H9 (cell line): ENCODE results near the gene MTCL1. TPM values are rescaled to one million over a fixed set of nuclear protein-coding genes. Genes with fewer than 3 reads are reported as not detected.

Experiments used
- DNase-seq: peaks from one replicate; pipeline ENCODE4 v3.0.0-alpha.2; 2017
- H2AFZ ChIP-seq: one replicate; pipeline ENCODE4 v1.6.1; 2013; ENCODE audit warnings: mild to moderate bottlenecking, low read length, control low read depth, moderate library complexity
- H2AK5ac ChIP-seq: 2 replicates; pipeline ENCODE4 v1.6.1; 2013; ENCODE audit warnings: low read length, control low read depth, mixed read lengths; ENCODE audit not compliant: insufficient read length
- H2BK120ac ChIP-seq: one replicate; pipeline ENCODE4 v1.6.1; 2013; ENCODE audit warnings: low read depth, mild to moderate bottlenecking, low read length, control low read depth, inconsistent platforms; ENCODE audit not compliant: poor library complexity, severe bottlenecking
- H2BK12ac ChIP-seq: 2 replicates; pipeline ENCODE4 v1.6.1; 2013; ENCODE audit warnings: low read length, control low read depth, mixed read lengths, low read depth; ENCODE audit not compliant: insufficient read length
- H2BK15ac ChIP-seq: 2 replicates; pipeline ENCODE4 v1.6.1; 2013; ENCODE audit warnings: low read depth, low read length, control low read depth
- H2BK20ac ChIP-seq: one replicate; pipeline ENCODE4 v1.6.1; 2013; ENCODE audit warnings: low read depth, mild to moderate bottlenecking, low read length, control low read depth, inconsistent platforms; ENCODE audit not compliant: poor library complexity, severe bottlenecking
- H2BK5ac ChIP-seq: 2 replicates; pipeline ENCODE4 v1.6.1; 2013; ENCODE audit warnings: low read length, control low read depth, mixed read lengths; ENCODE audit not compliant: insufficient read length
- H3K14ac ChIP-seq: 2 replicates; pipeline ENCODE4 v1.6.1; 2013; ENCODE audit warnings: low read length, control low read depth; ENCODE audit not compliant: insufficient read depth
- H3K18ac ChIP-seq: 2 replicates; pipeline ENCODE4 v1.6.1; 2013; ENCODE audit warnings: low read depth, mild to moderate bottlenecking, mixed read lengths, low read length, control low read depth; ENCODE audit not compliant: insufficient read length
- H3K23ac ChIP-seq: 2 replicates; pipeline ENCODE4 v1.6.1; 2013; ENCODE audit warnings: low read length, control low read depth, mixed read lengths, low read depth; ENCODE audit not compliant: insufficient read length
- H3K23me2 ChIP-seq: 2 replicates; pipeline ENCODE4 v1.6.1; 2013; ENCODE audit warnings: low read depth, mild to moderate bottlenecking, mixed read lengths, low read length, control low read depth; ENCODE audit not compliant: insufficient read length, poor library complexity, severe bottlenecking
- H3K27ac ChIP-seq: 2 replicates; pipeline ENCODE4 v1.5.1; 2013; ENCODE audit warnings: low read length, control low read depth, mixed read lengths, low read depth; ENCODE audit not compliant: insufficient read length
- H3K27me3 ChIP-seq: 2 replicates; pipeline ENCODE4 v1.6.1; 2013; ENCODE audit warnings: low read length, control low read depth, inconsistent platforms; ENCODE audit not compliant: insufficient read depth
- H3K4ac ChIP-seq: 2 replicates; pipeline ENCODE4 v1.6.1; 2013; ENCODE audit warnings: low read depth, mild to moderate bottlenecking, control low read depth, inconsistent platforms, low read length, moderate library complexity
- H3K4me1 ChIP-seq: 2 replicates; pipeline ENCODE4 v1.6.1; 2013; ENCODE audit warnings: low read length, control low read depth, inconsistent platforms; ENCODE audit not compliant: insufficient read depth
- H3K4me2 ChIP-seq: 2 replicates; pipeline ENCODE4 v1.6.1; 2013; ENCODE audit warnings: low read length, control low read depth, mixed read lengths; ENCODE audit not compliant: insufficient read length, insufficient read depth
- H3K56ac ChIP-seq: 2 replicates; pipeline ENCODE4 v1.6.1; 2013; ENCODE audit warnings: low read depth, mild to moderate bottlenecking, mixed read lengths, low read length, control low read depth; ENCODE audit not compliant: insufficient read length
- H3K79me1 ChIP-seq: 2 replicates; pipeline ENCODE4 v1.6.1; 2013; ENCODE audit warnings: low read depth, mild to moderate bottlenecking, moderate library complexity, low read length, control low read depth, inconsistent platforms; ENCODE audit not compliant: insufficient read depth, poor library complexity, severe bottlenecking
- H3K79me2 ChIP-seq: 2 replicates; pipeline ENCODE4 v1.6.1; 2013; ENCODE audit warnings: low read length, control low read depth, inconsistent platforms; ENCODE audit not compliant: insufficient read depth
- H3K9ac ChIP-seq: 2 replicates; pipeline ENCODE4 v1.6.1; 2013; ENCODE audit warnings: low read length, control low read depth, mixed read lengths; ENCODE audit not compliant: insufficient read length; ENCODE audit errors: extremely low read depth
- H3K9me3 ChIP-seq: one replicate; pipeline ENCODE4 v1.6.1; 2013; ENCODE audit warnings: low read depth, low read length, inconsistent platforms; ENCODE audit not compliant: control insufficient read depth
- H3T11ph ChIP-seq: one replicate; pipeline ENCODE4 v1.6.1; 2013; ENCODE audit warnings: mild to moderate bottlenecking, low read length, control low read depth, inconsistent platforms
- H4K20me1 ChIP-seq: one replicate; pipeline ENCODE4 v1.6.1; 2013; ENCODE audit not compliant: control insufficient read depth, insufficient read length, insufficient read depth
- H4K5ac ChIP-seq: 2 replicates; pipeline ENCODE4 v1.6.1; 2013; ENCODE audit warnings: low read depth, mild to moderate bottlenecking, mixed read lengths, low read length, control low read depth; ENCODE audit not compliant: insufficient read length
- H4K8ac ChIP-seq: replicated peaks from 2 replicates; pipeline ENCODE4 v1.6.1; 2013; ENCODE audit warnings: low read length, control low read depth, mixed read lengths, low read depth; ENCODE audit not compliant: insufficient read length
- H4K91ac ChIP-seq: 2 replicates; pipeline ENCODE4 v1.6.1; 2013; ENCODE audit warnings: low read depth, mild to moderate bottlenecking, moderate library complexity, mixed read lengths, low read length, control low read depth; ENCODE audit not compliant: insufficient read length
- H3K27ac Mint-ChIP-seq, 3 experiments: 2 replicates in 2 of 3; 3 replicates in 1 of 3; pipeline ENCODE4 v1.8.0; 2020 to 2021; ENCODE audit warnings: mixed read lengths in 3 of 3, mild to moderate bottlenecking in 1 of 3, moderate library complexity in 1 of 3
- H3K27me3 Mint-ChIP-seq: 2 replicates; pipeline ENCODE4 v1.8.0; 2021; ENCODE audit warnings: low read depth, mild to moderate bottlenecking, moderate library complexity, mixed read lengths
- H3K36me3 Mint-ChIP-seq, 3 experiments: 2 replicates in 2 of 3; 3 replicates in 1 of 3; pipeline ENCODE4 v1.8.0; 2020 to 2021; ENCODE audit warnings: low read depth in 3 of 3, mixed read lengths in 3 of 3; ENCODE audit not compliant: insufficient read depth in 1 of 3
- H3K4me1 Mint-ChIP-seq, 2 experiments: 2 replicates each; pipeline ENCODE4 v1.8.0; 2020; ENCODE audit warnings: mixed read lengths in 2 of 2
- H3K4me3 Mint-ChIP-seq, 2 experiments: 2 replicates in 1 of 2; 3 replicates in 1 of 2; pipeline ENCODE4 v1.8.0; 2020 to 2021; ENCODE audit warnings: mild to moderate bottlenecking in 2 of 2, mixed read lengths in 2 of 2, moderate library complexity in 1 of 2
- H3K9me3 Mint-ChIP-seq, 2 experiments: 2 replicates in 1 of 2; 3 replicates in 1 of 2; pipeline ENCODE4 v1.8.0; 2020; ENCODE audit warnings: mild to moderate bottlenecking in 2 of 2, mixed read lengths in 2 of 2, moderate library complexity in 1 of 2
- CTCF ChIP-seq: fragments of 200-600 bp; sonication (generic); conservative IDR thresholded peaks from 3 replicates; pipeline ENCODE4 v1.8.0; 2021; ENCODE audit warnings: antibody characterized with exemption, mild to moderate bottlenecking
- WGBS: extraction: QIAGEN DNeasy Blood & Tissue Kit; methylation state at CpG from one replicate; pipeline ENCODE4 v1.1.7; 2013; ENCODE audit warnings: missing lambda C conversion rate, low lambda C conversion rate, mixed read lengths; ENCODE audit not compliant: insufficient read length; ENCODE audit errors: extremely low coverage; 5-methylcytosine and 5-hydroxymethylcytosine counted together
- total RNA-seq: library from RNA; stranded (reverse); gene quantifications from 2 replicates; pipeline ENCODE4 v1.2.1, GENCODE V29; 2021

The MTCL1 gene
- total RNA-seq, 1 experiment from 2014 or later = 50.7 TPM

- Histone ChIP-seq H2AK5ac (no peak overlapping the region), H3K79me2 (no peaks in the 10 kb centered on the region), H3K4ac (no peak overlapping the region), H3K27me3 (no peaks in the 10 kb centered on the region), H3K4me1 (no peaks in the 10 kb centered on the region), H2BK12ac (no peak overlapping the region), H3K23me2 (no peaks in the 10 kb centered on the region), H2BK15ac (no peak overlapping the region), H3K14ac (no peak overlapping the region), H3K56ac (no peak overlapping the region), H3K18ac (no peak overlapping the region), H4K5ac (no peak overlapping the region), H3K9me3 (no peaks in the 10 kb centered on the region), H4K20me1 (no peaks in the 10 kb centered on the region), H2BK20ac (no peak overlapping the region), H4K91ac (no peak overlapping the region), H3K79me1 (no peaks in the 10 kb centered on the region), H3K9ac (no peak overlapping the region), H3K4me2 (no peak overlapping the region), H2BK5ac (no peak overlapping the region), H4K8ac (no peak overlapping the region), H3K27ac (no peak overlapping the region), H3K23ac (no peak overlapping the region), H3T11ph (no peak overlapping the region), H2AFZ (no peak overlapping the region), H2BK120ac (no peak overlapping the region)
- no peak for DNase-seq
- TF ChIP-seq CTCF = no peak
- H3K36me3 Mint-ChIP-seq = peaks cover 43 to 59% (median 54%) of the 10 kb centered on the region in 3 experiments
- H3K9me3 Mint-ChIP-seq = peaks cover 10 to 22% of the 10 kb centered on the region in 2 experiments
- H3K27me3 Mint-ChIP-seq = no peaks in the 10 kb centered on the region
- no peak overlapping the region for H3K4me3 Mint-ChIP-seq
- no CpG with 5 or more reads among the region's 5 CpGs for WGBS
- no peak overlapping the region for H3K27ac Mint-ChIP-seq
- H3K4me1 Mint-ChIP-seq = peaks cover 21 to 28% of the 10 kb centered on the region in 2 experiments
Measured at GRCh38 chr18:8762968-8763367, 57.6 kb downstream of the MTCL1 start.
